Measurements from ENCODE around the gene SUCNR1.
"Not testable (repeated sequence)": the region's sequence is repeated elsewhere in the genome, so short reads cannot be mapped to it uniquely, and the experiment has no call there.

GRCh38 chr3:151887450-151888211, 14.2 kb downstream of the SUCNR1 start:
- TF ChIP-seq CTCF, POLR2A, POLR2AphosphoS5 (IDR thresholded peaks at IDR 0.05): not testable (repeated sequence)
